CD4-positive, CD25-positive, alpha-beta regulatory T cell (primary cell): ENCODE results near the gene ACKR3. TPM values are rescaled to one million over a fixed set of nuclear protein-coding genes. Genes with fewer than 3 reads are reported as not detected.

Source experiments
- ATAC-seq, 2 donors: fragments of 150-1000 bp; cut with Tn5 transposase; one replicate each; pipeline ENCODE4 v1.10.0; 2021; ENCODE audit warnings: low read depth in 2 of 2, moderate number of reproducible peaks in 2 of 2, moderate library complexity in 1 of 2
- DNase-seq, 3 donors: peaks; one replicate each; pipeline versions ENCODE4 v3.0.0 to v3.0.0-alpha.2; 2012 to 2022; ENCODE audit warnings: mixed read lengths in 1 of 3
- H3K27ac ChIP-seq: one replicate; pipeline ENCODE4 v1.7.0; 2013; ENCODE audit warnings: mild to moderate bottlenecking, low read length; ENCODE audit not compliant: insufficient read depth, poor library complexity, severe bottlenecking
- H3K27me3 ChIP-seq: one replicate; pipeline ENCODE4 v1.7.0; 2013; ENCODE audit warnings: low read length; ENCODE audit not compliant: control insufficient read depth, insufficient read depth
- H3K36me3 ChIP-seq: one replicate; pipeline ENCODE4 v1.7.0; 2013; ENCODE audit warnings: mild to moderate bottlenecking, low read length, moderate library complexity; ENCODE audit not compliant: control insufficient read depth, insufficient read depth
- H3K4me1 ChIP-seq: 2 replicates; pipeline ENCODE4 v1.7.0; 2013; ENCODE audit warnings: mild to moderate bottlenecking, low read length; ENCODE audit not compliant: insufficient read depth, control insufficient read depth, poor library complexity, severe bottlenecking
- H3K4me3 ChIP-seq: one replicate; pipeline ENCODE4 v1.7.0; 2013; ENCODE audit warnings: low read depth, mild to moderate bottlenecking, low read length, moderate library complexity
- H3K9me3 ChIP-seq, 2 experiments: 1 replicate in 1 of 2; 2 replicates in 1 of 2; pipeline ENCODE4 v1.7.0; 2013; ENCODE audit warnings: low read length in 2 of 2, mild to moderate bottlenecking in 1 of 2, moderate library complexity in 1 of 2; ENCODE audit not compliant: control insufficient read depth in 2 of 2
- H3K27ac Mint-ChIP-seq, 3 donors: one replicate each; pipeline ENCODE4 v1.8.0; 2020 to 2022; ENCODE audit warnings: mild to moderate bottlenecking in 3 of 3, mixed read lengths in 3 of 3, moderate library complexity in 2 of 3
- H3K27me3 Mint-ChIP-seq: one replicate; pipeline ENCODE4 v1.8.0; 2022; ENCODE audit warnings: mild to moderate bottlenecking, mixed read lengths
- H3K36me3 Mint-ChIP-seq: one replicate; pipeline ENCODE4 v1.8.0; 2020; ENCODE audit warnings: mixed read lengths
- H3K4me1 Mint-ChIP-seq, 4 donors: one replicate each; pipeline ENCODE4 v1.8.0; 2020 to 2022; ENCODE audit warnings: mixed read lengths in 4 of 4, mild to moderate bottlenecking in 1 of 4
- H3K4me3 Mint-ChIP-seq, 4 donors: one replicate each; pipeline ENCODE4 v1.8.0; 2020 to 2022; ENCODE audit warnings: mild to moderate bottlenecking in 4 of 4, mixed read lengths in 4 of 4, moderate library complexity in 3 of 4
- H3K9me3 Mint-ChIP-seq, 7 donors: one replicate each; pipeline ENCODE4 v1.8.0; 2020 to 2022; ENCODE audit warnings: mixed read lengths in 7 of 7, mild to moderate bottlenecking in 3 of 7, moderate library complexity in 2 of 7
- polyA plus RNA-seq, 4 donors: library from polyadenylated mRNA; unstranded; fragments of 300-500 nt; fragmentation: Illumina TruSeq; gene quantifications; one replicate each; pipeline ENCODE4 v1.2.3, GENCODE V29; 2021
- total RNA-seq: library from RNA; stranded (reverse); gene quantifications from one replicate; pipeline ENCODE4 v1.2.3, GENCODE V29; 2022

Gene ACKR3
- total and polyA plus RNA-seq, 5 donors from 2014 or later, result 3.0 to 7.9 (median 4.7) TPM

DNA sequence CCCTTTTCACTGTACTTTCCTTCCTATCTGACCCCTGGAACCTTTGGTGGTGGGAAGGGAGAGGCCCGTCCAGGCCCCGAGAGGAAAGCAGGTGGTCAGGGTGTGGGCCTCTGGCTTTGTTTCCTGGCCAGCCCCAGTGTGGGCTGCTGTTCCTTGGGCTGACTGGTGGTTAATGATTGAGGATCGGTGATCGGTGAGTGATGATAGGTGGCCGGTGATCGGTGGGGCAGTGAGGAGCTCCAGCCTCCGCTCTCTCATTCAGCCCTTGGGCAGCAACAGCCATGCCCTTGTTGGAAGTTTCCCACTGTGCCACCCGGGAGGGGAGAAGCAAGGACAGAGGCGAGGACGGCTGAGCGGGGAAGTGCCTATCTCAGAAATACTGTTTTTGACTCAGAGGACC is 7.3 kb downstream of the ACKR3 start:
- DNase-seq, result no peak
- peaks cover 22% of the 10 kb centered on the region for H3K36me3 Mint-ChIP-seq
- H3K36me3 ChIP-seq, result peaks cover 28% of the 10 kb centered on the region
- no peaks in the 10 kb centered on the region for H3K27me3 Mint-ChIP-seq
- no peaks in the 10 kb centered on the region for H3K9me3 ChIP-seq
- ATAC-seq, result no peak
- H3K27ac ChIP-seq, result no peak overlapping the region
- H3K4me1 ChIP-seq, result no peaks in the 10 kb centered on the region
- no peaks in the 10 kb centered on the region for H3K9me3 Mint-ChIP-seq
- H3K27me3 ChIP-seq, result no peaks in the 10 kb centered on the region
- no peak overlapping the region for H3K4me3 ChIP-seq
- peak overlapping the region in 2 of 3 donors; percentile 54 to 89 for H3K27ac Mint-ChIP-seq
- peaks cover 0 to 9% (median 6%) of the 10 kb centered on the region in 4 donors for H3K4me1 Mint-ChIP-seq
- no peak overlapping the region for H3K4me3 Mint-ChIP-seq

DNA sequence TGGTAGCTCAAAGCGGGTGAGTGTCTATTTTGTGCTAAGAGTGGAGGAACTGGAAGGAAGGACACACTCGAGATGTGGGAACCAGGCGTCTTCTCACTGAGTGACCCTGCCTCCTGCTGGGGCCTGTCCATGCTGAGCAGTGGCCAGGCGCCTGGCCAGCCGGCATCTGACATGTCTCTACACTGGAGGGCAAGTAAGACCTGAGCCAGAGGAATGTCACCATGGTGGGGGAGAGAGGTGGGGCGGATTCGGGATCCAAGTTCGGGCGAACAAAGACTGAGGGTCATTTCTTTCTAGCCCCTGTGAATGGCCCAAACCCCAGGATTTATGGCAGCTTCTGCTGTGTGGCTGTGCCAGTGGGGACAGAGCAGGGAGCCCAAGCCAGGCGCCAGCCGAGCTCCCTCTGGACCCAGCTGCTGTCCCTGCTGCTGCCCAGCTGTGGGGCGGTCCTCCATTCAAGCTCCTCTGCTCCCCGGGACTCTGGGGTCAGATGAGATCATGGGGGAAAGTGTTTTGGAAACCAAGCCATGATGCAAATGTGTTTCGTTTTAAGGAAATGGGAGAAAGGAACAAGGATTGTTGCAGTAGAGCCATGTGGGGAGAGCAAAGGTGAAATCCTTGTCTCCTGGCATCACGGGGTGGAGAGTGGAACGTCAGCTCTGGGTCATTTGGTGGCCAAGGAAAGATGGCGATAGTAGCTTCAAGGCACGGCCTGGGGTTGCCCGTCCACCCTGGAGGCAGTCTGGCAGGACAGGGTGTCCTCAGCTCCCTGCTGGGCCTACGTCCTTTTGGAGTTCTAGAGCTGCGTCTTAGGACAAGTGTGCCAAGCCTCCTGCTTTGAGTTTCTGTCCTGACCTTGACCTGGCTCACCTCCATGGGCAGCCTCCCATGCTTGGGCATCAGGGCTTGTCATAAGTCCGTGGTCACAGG is 8.1 kb downstream of the ACKR3 start:
- Histone ChIP-seq H3K9me3 (no peaks in the 10 kb centered on the region), H3K4me1 (no peaks in the 10 kb centered on the region), H3K4me3 (no peak overlapping the region), H3K27ac (no peak overlapping the region), H3K27me3 (no peaks in the 10 kb centered on the region), H3K36me3 (peaks cover 36% of the 10 kb centered on the region)
- ATAC-seq, result no peak
- DNase-seq, result no peak
- Mint-ChIP-seq H3K9me3 (no peaks in the 10 kb centered on the region), H3K4me3 (no peak overlapping the region), H3K36me3 (peaks cover 23% of the 10 kb centered on the region), H3K4me1 (peaks cover 0 to 9% (median 5%) of the 10 kb centered on the region in 4 donors), H3K27me3 (no peaks in the 10 kb centered on the region), H3K27ac (no peak overlapping the region)

DNA sequence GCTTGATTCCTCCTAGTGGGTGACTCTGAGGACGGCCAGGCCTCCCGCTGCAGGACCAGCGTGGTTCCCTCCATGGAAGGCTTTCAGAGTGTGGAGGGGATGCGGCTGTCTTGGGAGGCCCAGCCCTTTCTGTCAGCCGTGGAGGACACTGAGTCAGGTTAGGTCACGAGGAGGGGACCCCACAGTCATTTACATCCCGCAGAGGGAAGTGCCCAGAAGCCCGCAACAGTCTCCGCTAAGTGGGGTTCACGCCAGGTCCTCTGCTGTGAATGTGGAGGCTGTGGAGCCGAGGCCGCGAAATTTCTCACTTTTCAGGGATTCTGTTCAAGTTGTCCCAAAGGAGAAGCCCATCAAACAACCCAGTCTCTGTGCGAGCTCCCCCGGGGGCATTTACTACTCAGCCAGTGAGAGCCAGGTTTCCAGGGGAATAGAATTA is 8.8 kb downstream of the ACKR3 start:
- no peaks in the 10 kb centered on the region for H3K27me3 Mint-ChIP-seq
- no peaks in the 10 kb centered on the region for H3K4me1 ChIP-seq
- H3K27me3 ChIP-seq, result no peaks in the 10 kb centered on the region
- no peak overlapping the region for H3K27ac ChIP-seq
- H3K9me3 ChIP-seq, result no peaks in the 10 kb centered on the region
- peaks cover 0 to 1% (median 0%) of the 10 kb centered on the region in 7 donors for H3K9me3 Mint-ChIP-seq
- ATAC-seq, result no peak
- H3K36me3 ChIP-seq, result peaks cover 41% of the 10 kb centered on the region
- H3K4me1 Mint-ChIP-seq, result peaks cover 0 to 6% (median 3%) of the 10 kb centered on the region in 4 donors
- no peak overlapping the region for H3K4me3 Mint-ChIP-seq
- DNase-seq, result no peak
- H3K36me3 Mint-ChIP-seq, result peaks cover 28% of the 10 kb centered on the region
- no peak overlapping the region for H3K27ac Mint-ChIP-seq
- H3K4me3 ChIP-seq, result no peak overlapping the region

DNA sequence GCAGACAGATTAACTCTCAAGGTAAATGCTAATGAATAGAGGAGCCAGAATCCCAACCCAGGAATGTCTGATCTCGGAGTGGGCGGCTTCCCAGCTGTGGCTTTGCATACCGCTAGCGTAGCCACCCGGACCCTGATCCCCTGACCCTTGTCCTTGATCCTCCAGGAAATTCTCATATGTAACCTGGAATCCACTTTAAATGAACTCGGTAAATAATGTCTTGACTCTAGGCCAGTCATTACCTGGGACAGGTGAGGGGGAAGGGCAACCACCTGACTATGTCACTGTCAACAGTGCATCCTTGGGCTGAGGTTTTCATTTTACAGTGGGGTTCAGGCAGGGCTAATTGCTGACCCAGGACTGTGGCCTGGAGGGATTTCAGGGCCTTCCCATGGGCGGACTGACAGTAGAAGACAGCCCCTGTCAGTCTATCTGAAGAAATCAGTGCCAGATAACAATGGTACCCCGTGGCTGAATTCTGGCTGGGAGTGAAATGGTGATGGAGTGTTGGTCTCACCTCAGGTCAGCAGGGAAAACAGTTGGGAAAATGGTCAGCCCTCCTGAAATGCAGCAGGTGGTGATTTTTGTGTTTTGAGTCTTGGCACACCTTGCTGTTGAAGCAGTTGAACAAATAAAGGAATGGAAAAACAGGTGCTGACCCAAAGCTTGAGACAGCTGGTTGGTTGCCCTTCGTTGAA is 9.6 kb downstream of the ACKR3 start:
- no peaks in the 10 kb centered on the region for H3K27me3 ChIP-seq
- no peak for ATAC-seq
- no peak overlapping the region for H3K27ac ChIP-seq
- Mint-ChIP-seq H3K4me1 (peaks cover 0 to 5% (median 2%) of the 10 kb centered on the region in 4 donors), H3K4me3 (no peak overlapping the region), H3K27ac (no peak overlapping the region), H3K9me3 (peaks cover 0 to 1% (median 0%) of the 10 kb centered on the region in 7 donors), H3K36me3 (peaks cover 26% of the 10 kb centered on the region), H3K27me3 (no peaks in the 10 kb centered on the region)
- no peaks in the 10 kb centered on the region for H3K4me1 ChIP-seq
- peaks cover 41% of the 10 kb centered on the region for H3K36me3 ChIP-seq
- no peaks in the 10 kb centered on the region for H3K9me3 ChIP-seq
- DNase-seq, result no peak
- no peak overlapping the region for H3K4me3 ChIP-seq

DNA sequence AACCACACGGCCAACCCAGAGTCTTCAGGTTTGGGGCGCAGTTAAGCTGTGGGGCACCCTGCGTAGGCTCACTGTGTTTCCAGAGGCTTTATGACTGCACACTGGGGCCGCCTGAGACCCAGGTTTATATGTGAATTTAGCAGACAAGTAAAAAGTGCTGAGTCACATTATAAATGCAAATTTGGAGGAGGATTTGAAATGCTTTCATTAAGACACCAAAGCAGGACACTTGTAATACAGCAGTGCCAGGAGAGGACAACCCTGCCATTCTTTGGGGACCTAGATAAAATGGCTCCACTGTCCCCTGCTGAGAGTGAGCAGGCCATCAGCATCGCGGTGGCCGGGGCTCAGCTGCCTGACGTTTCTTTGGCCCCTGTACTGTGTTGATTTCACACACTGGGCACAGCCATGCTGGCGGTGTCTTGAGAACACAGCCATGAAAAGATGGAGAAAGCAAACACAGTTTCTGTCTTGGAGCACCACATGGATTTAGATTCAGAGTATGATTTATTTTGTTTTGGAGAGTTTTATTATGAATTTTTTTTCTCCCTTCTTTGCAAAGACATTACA is 10.2 kb downstream of the ACKR3 start:
- H3K4me1 Mint-ChIP-seq, result peaks cover 0 to 5% (median 0%) of the 10 kb centered on the region in 4 donors
- DNase-seq (no peak), ATAC-seq (no peak)
- H3K4me3 ChIP-seq, result no peak overlapping the region
- no peaks in the 10 kb centered on the region for H3K9me3 ChIP-seq
- peaks cover 0 to 1% (median 0%) of the 10 kb centered on the region in 7 donors for H3K9me3 Mint-ChIP-seq
- no peak overlapping the region for H3K27ac Mint-ChIP-seq
- peaks cover 27% of the 10 kb centered on the region for H3K36me3 Mint-ChIP-seq
- H3K27ac ChIP-seq, result no peak overlapping the region
- H3K4me3 Mint-ChIP-seq, result no peak overlapping the region
- H3K4me1 ChIP-seq, result no peaks in the 10 kb centered on the region
- no peaks in the 10 kb centered on the region for H3K27me3 Mint-ChIP-seq
- H3K36me3 ChIP-seq, result peaks cover 41% of the 10 kb centered on the region
- no peaks in the 10 kb centered on the region for H3K27me3 ChIP-seq

DNA sequence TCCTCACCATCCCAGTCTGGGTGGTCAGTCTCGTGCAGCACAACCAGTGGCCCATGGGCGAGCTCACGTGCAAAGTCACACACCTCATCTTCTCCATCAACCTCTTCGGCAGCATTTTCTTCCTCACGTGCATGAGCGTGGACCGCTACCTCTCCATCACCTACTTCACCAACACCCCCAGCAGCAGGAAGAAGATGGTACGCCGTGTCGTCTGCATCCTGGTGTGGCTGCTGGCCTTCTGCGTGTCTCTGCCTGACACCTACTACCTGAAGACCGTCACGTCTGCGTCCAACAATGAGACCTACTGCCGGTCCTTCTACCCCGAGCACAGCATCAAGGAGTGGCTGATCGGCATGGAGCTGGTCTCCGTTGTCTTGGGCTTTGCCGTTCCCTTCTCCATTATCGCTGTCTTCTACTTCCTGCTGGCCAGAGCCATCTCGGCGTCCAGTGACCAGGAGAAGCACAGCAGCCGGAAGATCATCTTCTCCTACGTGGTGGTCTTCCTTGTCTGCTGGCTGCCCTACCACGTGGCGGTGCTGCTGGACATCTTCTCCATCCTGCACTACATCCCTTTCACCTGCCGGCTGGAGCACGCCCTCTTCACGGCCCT is 11.2 kb downstream of the ACKR3 start:
- ATAC-seq (no peak), DNase-seq (no peak)
- Histone ChIP-seq H3K9me3 (no peaks in the 10 kb centered on the region), H3K27me3 (no peaks in the 10 kb centered on the region), H3K4me3 (no peak overlapping the region), H3K36me3 (peaks cover 41% of the 10 kb centered on the region), H3K4me1 (no peaks in the 10 kb centered on the region), H3K27ac (no peak overlapping the region)
- Mint-ChIP-seq H3K4me3 (no peak overlapping the region), H3K27ac (peak overlapping the region in 1 of 3 donors; percentile 47), H3K36me3 (peaks cover 31% of the 10 kb centered on the region), H3K4me1 (peaks cover 0 to 5% (median 0%) of the 10 kb centered on the region in 4 donors), H3K9me3 (peaks cover 0 to 1% (median 0%) of the 10 kb centered on the region in 7 donors), H3K27me3 (no peaks in the 10 kb centered on the region)

DNA sequence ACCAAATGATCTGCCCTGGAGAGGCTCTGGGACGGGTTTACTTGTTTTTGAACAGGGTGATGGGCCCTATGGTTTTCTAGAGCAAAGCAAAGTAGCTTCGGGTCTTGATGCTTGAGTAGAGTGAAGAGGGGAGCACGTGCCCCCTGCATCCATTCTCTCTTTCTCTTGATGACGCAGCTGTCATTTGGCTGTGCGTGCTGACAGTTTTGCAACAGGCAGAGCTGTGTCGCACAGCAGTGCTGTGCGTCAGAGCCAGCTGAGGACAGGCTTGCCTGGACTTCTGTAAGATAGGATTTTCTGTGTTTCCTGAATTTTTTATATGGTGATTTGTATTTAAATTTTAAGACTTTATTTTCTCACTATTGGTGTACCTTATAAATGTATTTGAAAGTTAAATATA is 11.9 kb downstream of the ACKR3 start:
- H3K27me3 ChIP-seq, result no peaks in the 10 kb centered on the region
- H3K4me1 ChIP-seq, result no peaks in the 10 kb centered on the region
- no peak overlapping the region for H3K27ac ChIP-seq
- Mint-ChIP-seq H3K27ac (peak overlapping the region in 1 of 3 donors; percentile 47), H3K4me1 (peaks cover 0 to 1% (median 0%) of the 10 kb centered on the region in 4 donors), H3K9me3 (peaks cover 0 to 4% (median 0%) of the 10 kb centered on the region in 7 donors), H3K27me3 (no peaks in the 10 kb centered on the region), H3K36me3 (peaks cover 31% of the 10 kb centered on the region), H3K4me3 (no peak overlapping the region)
- DNase-seq (no peak), ATAC-seq (no peak)
- H3K4me3 ChIP-seq, result no peak overlapping the region
- H3K9me3 ChIP-seq, result no peaks in the 10 kb centered on the region
- H3K36me3 ChIP-seq, result peaks cover 37% of the 10 kb centered on the region
